Measurements from ENCODE around the gene CASP8.

DNA sequence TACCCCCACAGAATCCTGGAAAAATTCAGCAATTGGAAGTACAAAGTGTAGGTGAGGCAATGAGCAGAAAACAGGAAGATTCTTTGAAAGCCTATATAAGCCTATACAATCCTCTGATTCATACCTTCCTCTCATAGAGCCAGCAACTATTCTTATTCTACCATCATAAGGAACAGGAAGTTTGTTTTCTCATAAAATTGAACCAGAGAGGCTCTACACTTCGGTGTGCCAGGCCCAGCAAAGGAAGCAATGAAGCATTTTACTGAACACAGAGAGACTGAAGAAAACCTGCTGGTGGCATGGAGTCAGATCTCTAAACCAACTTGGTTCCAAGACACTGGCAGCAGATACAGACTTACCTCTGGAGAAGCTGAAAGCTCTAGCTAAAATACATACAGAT is 18.7 kb downstream of the CASP8 start:
- TF ChIP-seq POLR2A (IDR thresholded peaks at IDR 0.05; ENCODE audit: low read depth, low read length) (no peak), POLR2AphosphoS5 (IDR thresholded peaks at IDR 0.05; ENCODE audit: low read depth, low read length) (no peak), TAF1 (IDR thresholded peaks at IDR 0.05; ENCODE audit: low read depth, low read length) (no peak), PAX5 (IDR thresholded peaks at IDR 0.05; ENCODE audit: insufficient read depth, low read length, severe bottlenecking) (no peak), POU2F2 (IDR thresholded peaks at IDR 0.05; ENCODE audit: low read depth, low read length) (no peak), SPI1 (IDR thresholded peaks at IDR 0.05; ENCODE audit: low read depth, low read length) (no peak)

All from GM12891 (cell line).